SKM-1 (cell line): ENCODE results near the gene KRTAP5-6.

Source experiments
- DNase-seq: peaks from one replicate; lab custom pipeline; 2025; ENCODE audit not compliant: unreplicated experiment; lab: John Stamatoyannopoulos, UW

Gene KRTAP5-6

GRCh38 chr11:1746511-1746931 lies 49.5 kb downstream of the KRTAP5-6 start:
- DNase-seq: no peak

DNA sequence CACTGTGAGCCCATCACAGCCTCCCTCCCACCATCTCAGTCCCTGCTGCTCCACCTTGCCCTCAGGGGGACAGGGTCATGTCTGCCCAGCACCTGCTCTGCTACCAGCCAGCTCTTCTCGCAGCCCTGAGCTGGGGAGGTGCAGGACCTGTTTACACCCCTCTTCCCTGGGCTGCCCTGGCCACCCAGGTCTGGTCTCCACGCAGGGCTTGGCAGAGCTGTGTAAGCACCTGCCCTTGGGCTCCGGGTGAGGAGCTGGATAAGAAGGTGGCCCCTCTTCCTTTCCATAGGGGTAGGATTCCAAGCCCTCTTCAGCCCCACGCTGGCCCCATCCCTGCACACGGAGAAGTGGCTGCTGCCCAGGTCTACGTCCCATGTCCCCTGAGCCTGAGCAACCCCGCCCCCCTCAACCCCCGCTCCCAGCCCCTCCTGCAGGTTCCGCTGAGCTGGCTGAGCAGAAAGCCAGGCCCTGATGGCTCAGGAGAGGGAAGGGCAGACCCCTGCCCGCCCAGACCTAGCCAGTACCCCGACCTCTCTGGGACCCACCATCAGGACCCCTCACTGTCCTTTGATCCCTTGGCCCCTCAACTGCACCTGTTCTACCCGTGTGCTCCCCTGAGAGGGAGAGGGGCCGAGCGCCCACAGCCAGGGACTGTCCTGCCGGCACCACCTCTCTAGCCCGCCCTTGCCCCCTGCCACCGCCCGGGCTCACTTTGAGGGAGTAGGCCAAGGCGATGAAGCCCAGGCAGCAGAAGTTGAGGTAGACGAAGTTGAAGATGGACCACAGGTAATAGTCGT lies 50.2 kb downstream of the KRTAP5-6 start:
- DNase-seq: no peak
